MCF 10A (cell line): ENCODE measurements around the gene KRT4. TPM values are rescaled to one million over a fixed set of nuclear protein-coding genes. Genes with fewer than 3 reads are reported as not detected.

Experiments
- BruUV-seq: library from RNA; stranded (reverse); fragments of 400-500 nt; replicated peaks from 2 replicates; lab custom pipeline; 2021; lab: Mats Ljungman, UMichigan
- CTCF ChIA-PET: fragments of 300-600 bp; sonication (Branson Sonifier 250); formaldehyde crosslinking; extraction: SDS; loops from one replicate; lab custom pipeline; 2021; ENCODE audit warnings: antibody characterized with exemption, inconsistent platforms; lab: Yijun Ruan, JAX
- POLR2A ChIA-PET: fragments of 300-600, 350-650 bp; sonication (Branson Sonifier 250); formaldehyde crosslinking; extraction: SDS; loops from one replicate; lab custom pipeline; 2020; ENCODE audit warnings: antibody characterized with exemption, inconsistent platforms; lab: Yijun Ruan, JAX
- DNase-seq: peaks from one replicate; pipeline ENCODE4 v3.0.0-alpha.2; 2018; ENCODE audit not compliant: unreplicated experiment
- H3K27ac Mint-ChIP-seq: one replicate; pipeline ENCODE4 v1.8.0; 2022; ENCODE audit warnings: mild to moderate bottlenecking, low read depth, mixed read lengths; ENCODE audit not compliant: unreplicated experiment
- H3K27me3 Mint-ChIP-seq: one replicate; pipeline ENCODE4 v1.8.0; 2022; ENCODE audit warnings: mixed read lengths; ENCODE audit not compliant: insufficient read depth, unreplicated experiment
- H3K36me3 Mint-ChIP-seq: one replicate; pipeline ENCODE4 v1.8.0; 2022; ENCODE audit warnings: mild to moderate bottlenecking, moderate library complexity, mixed read lengths; ENCODE audit not compliant: insufficient read depth, unreplicated experiment
- H3K4me1 Mint-ChIP-seq: one replicate; pipeline ENCODE4 v1.8.0; 2022; ENCODE audit warnings: mixed read lengths; ENCODE audit not compliant: insufficient read depth, unreplicated experiment
- H3K4me3 Mint-ChIP-seq: one replicate; pipeline ENCODE4 v1.8.0; 2022; ENCODE audit warnings: mild to moderate bottlenecking, moderate library complexity, mixed read lengths; ENCODE audit not compliant: unreplicated experiment
- H3K9me3 Mint-ChIP-seq: one replicate; pipeline ENCODE4 v1.8.0; 2022; ENCODE audit warnings: mixed read lengths; ENCODE audit not compliant: unreplicated experiment
- intact Hi-C: fragments of 100-400 bp; cut with micrococcal nuclease; formaldehyde crosslinking; loops from 2 replicates; pipeline ENCODE4 v1.14.1; 2022
- total RNA-seq: library from RNA; stranded (reverse); gene quantifications from 2 replicates; pipeline ENCODE4 v1.2.3, GENCODE V29; 2022
- TF ChIP-seq, protein P1 (sequence below): fragments of 200-600 bp; IDR thresholded peaks from one replicate; pipeline ENCODE4 v1.8.0; 2022; ENCODE audit warnings: antibody characterized with exemption, mild to moderate bottlenecking; ENCODE audit not compliant: unreplicated experiment

The KRT4 gene
- total RNA-seq, 1 experiment from 2014 or later = not detected

DNA sequence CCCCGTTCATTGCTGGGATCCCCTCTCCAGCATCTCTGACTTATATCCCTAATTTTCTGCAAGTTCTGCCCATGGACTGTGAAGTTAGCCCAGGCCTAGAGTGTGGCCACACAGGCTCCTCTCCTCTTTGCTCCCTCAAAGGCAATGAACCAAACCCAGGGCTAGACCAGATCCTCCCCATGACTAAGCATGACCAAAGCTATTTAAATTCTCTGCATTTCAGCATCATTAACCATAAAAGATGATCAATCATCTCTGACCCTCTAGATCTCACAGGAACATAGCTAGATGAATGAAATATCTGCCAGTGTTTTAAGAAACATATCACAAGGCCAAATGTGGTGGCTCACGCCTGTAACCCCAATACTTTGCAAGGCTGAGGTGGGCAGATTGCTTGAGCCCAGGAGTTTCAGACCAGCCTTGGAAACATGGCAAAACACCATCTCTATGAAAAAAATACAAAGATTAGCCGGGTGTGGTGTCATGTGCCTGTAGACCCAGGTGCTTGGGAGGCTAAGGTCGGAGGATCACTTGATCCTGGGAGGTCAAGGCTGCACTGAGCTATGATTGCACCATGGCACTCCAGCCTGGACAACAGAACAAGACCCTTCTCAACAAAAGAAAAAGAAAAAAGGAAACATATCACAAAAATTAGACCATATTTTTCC, 15.8 kb downstream of the KRT4 start:
- DNase-seq = no peak
- Mint-ChIP-seq H3K27me3 (peaks cover 7% of the 10 kb centered on the region), H3K9me3 (no peaks in the 10 kb centered on the region), H3K27ac (peak overlapping the region; percentile 7), H3K4me3 (no peak overlapping the region), H3K36me3 (no peaks in the 10 kb centered on the region), H3K4me1 (peaks cover 27% of the 10 kb centered on the region)
- intact Hi-C loops = no loop called here
- TF ChIP-seq, protein P1, sequence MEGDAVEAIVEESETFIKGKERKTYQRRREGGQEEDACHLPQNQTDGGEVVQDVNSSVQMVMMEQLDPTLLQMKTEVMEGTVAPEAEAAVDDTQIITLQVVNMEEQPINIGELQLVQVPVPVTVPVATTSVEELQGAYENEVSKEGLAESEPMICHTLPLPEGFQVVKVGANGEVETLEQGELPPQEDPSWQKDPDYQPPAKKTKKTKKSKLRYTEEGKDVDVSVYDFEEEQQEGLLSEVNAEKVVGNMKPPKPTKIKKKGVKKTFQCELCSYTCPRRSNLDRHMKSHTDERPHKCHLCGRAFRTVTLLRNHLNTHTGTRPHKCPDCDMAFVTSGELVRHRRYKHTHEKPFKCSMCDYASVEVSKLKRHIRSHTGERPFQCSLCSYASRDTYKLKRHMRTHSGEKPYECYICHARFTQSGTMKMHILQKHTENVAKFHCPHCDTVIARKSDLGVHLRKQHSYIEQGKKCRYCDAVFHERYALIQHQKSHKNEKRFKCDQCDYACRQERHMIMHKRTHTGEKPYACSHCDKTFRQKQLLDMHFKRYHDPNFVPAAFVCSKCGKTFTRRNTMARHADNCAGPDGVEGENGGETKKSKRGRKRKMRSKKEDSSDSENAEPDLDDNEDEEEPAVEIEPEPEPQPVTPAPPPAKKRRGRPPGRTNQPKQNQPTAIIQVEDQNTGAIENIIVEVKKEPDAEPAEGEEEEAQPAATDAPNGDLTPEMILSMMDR = no peak
- no TSS peak for BruUV-seq
- ChIA-PET CTCF (interaction anchor here (0.6 kb wide), 1 partner anchor 11 kb away, joined by 3 read pairs; no protein-coding TSS in a partner anchor), POLR2A (interaction anchor here (0.5 to 1.0 kb wide), 3 partner anchors 10 to 321 kb away, joined by 3 to 4 read pairs (median 3); no protein-coding TSS in a partner anchor)

DNA sequence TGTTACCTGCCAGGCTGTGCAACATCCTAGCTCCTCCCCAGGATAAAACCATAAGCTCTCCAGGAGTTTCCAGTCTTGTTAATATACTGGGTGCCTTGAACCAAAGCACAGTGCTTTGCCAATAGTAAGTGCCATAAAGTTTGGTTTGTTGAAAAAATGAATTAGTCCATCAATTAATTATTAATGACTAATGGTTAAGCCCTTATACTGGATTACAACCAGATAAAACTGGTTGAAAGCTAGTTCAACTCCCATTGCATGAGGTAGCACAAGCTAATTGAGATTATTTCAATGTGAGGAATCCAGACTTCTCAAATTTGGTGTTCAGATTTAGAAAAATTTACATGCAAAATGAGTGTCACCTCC, 16.4 kb downstream of the KRT4 start:
- ChIA-PET CTCF (interaction anchor here (0.6 to 0.7 kb wide), 2 partner anchors 12 to 1266 kb away, joined by 3 read pairs; no protein-coding TSS in a partner anchor), POLR2A (interaction anchor here (0.7 kb wide), 1 partner anchor 320 kb away, joined by 3 read pairs; no protein-coding TSS in a partner anchor)
- no peak for DNase-seq
- Mint-ChIP-seq H3K27me3 (peaks cover 1% of the 10 kb centered on the region), H3K36me3 (no peaks in the 10 kb centered on the region), H3K27ac (no peak overlapping the region), H3K9me3 (no peaks in the 10 kb centered on the region), H3K4me3 (no peak overlapping the region), H3K4me1 (peaks cover 27% of the 10 kb centered on the region)
- no TSS peak for BruUV-seq
- intact Hi-C loops = no loop called here
- TF ChIP-seq, protein P1 = no peak

DNA sequence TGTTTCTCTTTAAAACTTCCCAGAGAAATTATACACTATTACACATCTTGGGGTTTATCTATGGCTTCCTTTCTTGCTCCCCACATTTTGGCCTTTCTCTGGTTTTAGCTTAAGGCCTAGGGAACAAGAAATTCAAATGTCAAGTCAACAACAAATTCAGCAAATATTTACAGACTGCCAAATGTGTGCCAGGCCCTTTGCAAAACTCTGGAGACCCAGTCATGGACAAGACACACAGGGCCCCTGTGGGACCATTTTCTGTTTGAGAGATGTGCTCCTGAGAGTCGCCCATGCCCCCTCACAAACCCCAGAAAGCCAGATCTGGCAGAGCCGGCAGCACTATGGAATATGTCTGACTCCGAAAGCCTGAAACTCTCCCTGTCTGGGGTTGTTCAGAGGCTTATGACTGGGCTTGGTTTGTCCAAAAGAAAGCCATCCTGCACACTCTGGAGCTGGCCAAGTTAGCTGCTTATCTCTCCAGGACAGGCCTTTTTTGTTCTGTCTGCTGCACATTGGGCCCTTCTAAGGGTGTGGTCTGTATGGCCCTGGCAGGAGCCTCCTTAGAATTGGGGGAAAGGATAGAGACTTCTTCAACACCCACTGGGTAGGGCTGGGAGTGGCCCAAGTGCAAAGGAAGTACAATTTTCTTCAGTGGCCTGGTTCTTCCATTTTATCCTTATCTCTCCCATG, 16.9 kb downstream of the KRT4 start:
- ChIA-PET POLR2A (no interaction called here), CTCF (interaction anchor here (0.6 to 0.7 kb wide), 2 partner anchors 13 to 1265 kb away, joined by 3 read pairs; no protein-coding TSS in a partner anchor)
- BruUV-seq = no TSS peak
- H3K27me3 Mint-ChIP-seq = no peaks in the 10 kb centered on the region
- intact Hi-C loops = no loop called here
- DNase-seq = no peak
- TF ChIP-seq, protein P1 = no peak
- no peak overlapping the region for H3K4me3 Mint-ChIP-seq
- H3K9me3 Mint-ChIP-seq = no peaks in the 10 kb centered on the region
- peaks cover 27% of the 10 kb centered on the region for H3K4me1 Mint-ChIP-seq
- no peak overlapping the region for H3K27ac Mint-ChIP-seq
- H3K36me3 Mint-ChIP-seq = no peaks in the 10 kb centered on the region

DNA sequence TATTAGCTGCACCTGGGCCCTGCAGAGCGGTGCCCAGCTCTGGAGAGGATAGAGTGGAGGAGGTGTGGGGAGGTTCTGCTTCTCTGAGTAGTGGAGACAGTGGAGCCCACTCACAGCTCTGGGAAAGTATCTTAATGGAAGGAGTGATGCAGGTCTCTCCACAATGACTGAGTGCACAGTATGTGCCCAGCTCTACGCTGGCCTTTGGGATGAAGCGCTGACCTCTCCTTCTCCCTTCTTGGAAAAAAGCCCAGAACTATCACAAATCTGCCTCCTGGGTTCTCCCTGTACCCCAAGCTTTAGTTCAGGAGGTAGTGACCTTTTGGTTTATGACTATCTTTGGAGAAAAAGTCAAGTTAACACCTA, 17.5 kb downstream of the KRT4 start:
- Mint-ChIP-seq H3K4me1 (peaks cover 27% of the 10 kb centered on the region), H3K27me3 (no peaks in the 10 kb centered on the region), H3K27ac (no peak overlapping the region), H3K36me3 (no peaks in the 10 kb centered on the region), H3K4me3 (no peak overlapping the region), H3K9me3 (no peaks in the 10 kb centered on the region)
- ChIA-PET POLR2A (no interaction called here), CTCF (interaction anchor here (1.6 kb wide), 1 partner anchor 214 kb away, joined by 4 read pairs; no protein-coding TSS in a partner anchor)
- intact Hi-C loops = no loop called here
- no TSS peak for BruUV-seq
- TF ChIP-seq, protein P1 = no peak
- no peak for DNase-seq
